ENCODE results near the gene CDKN2D.

DNA sequence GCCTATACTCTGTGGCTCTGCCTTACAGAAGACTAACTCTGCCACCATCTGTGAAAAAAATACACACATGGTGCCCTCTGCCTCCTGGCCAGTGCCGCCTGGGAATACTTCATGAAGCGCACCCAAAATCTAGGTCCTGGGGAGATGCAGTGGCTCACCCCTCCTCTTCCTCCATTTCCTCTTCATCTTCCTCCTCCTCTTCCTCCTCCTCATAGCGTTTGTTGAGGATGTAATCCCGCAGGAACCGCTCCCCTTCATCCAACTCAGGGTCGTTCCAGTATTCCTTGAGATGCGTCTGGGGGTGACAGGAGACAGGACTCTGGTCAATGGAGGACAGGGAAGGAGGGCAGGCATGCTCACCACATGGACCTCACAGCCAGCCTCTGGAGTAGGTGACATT, 8.6 kb downstream of the CDKN2D start:
- TF ChIP-seq POLR2AphosphoS5 (IDR thresholded peaks at IDR 0.05) (no peak), POLR2A (IDR thresholded peaks at IDR 0.05; ENCODE audit: low read depth) (no peak), EP300 (IDR thresholded peaks at IDR 0.05) (no peak)
- TF ChIP-seq, protein P1, sequence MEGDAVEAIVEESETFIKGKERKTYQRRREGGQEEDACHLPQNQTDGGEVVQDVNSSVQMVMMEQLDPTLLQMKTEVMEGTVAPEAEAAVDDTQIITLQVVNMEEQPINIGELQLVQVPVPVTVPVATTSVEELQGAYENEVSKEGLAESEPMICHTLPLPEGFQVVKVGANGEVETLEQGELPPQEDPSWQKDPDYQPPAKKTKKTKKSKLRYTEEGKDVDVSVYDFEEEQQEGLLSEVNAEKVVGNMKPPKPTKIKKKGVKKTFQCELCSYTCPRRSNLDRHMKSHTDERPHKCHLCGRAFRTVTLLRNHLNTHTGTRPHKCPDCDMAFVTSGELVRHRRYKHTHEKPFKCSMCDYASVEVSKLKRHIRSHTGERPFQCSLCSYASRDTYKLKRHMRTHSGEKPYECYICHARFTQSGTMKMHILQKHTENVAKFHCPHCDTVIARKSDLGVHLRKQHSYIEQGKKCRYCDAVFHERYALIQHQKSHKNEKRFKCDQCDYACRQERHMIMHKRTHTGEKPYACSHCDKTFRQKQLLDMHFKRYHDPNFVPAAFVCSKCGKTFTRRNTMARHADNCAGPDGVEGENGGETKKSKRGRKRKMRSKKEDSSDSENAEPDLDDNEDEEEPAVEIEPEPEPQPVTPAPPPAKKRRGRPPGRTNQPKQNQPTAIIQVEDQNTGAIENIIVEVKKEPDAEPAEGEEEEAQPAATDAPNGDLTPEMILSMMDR (IDR thresholded peaks at IDR 0.05) = no peak
